Loucy (cell line): Measurements from ENCODE around the gene DEFB110.

Source experiments
- H2AFZ ChIP-seq: fragments of 200-600 bp; sonication (generic); 2 replicates; pipeline ENCODE4 v1.6.0; 2016; ENCODE audit warnings: antibody characterized with exemption, mild to moderate bottlenecking, low read length, moderate library complexity
- H3F3A ChIP-seq: fragments of 200-600 bp; 2 replicates; pipeline ENCODE4 v1.6.0; 2016; ENCODE audit warnings: antibody characterized with exemption, low read depth, mild to moderate bottlenecking
- H3K27me3 ChIP-seq: fragments of 200-600 bp; sonication (generic); 2 replicates; pipeline ENCODE4 v1.6.1; 2014; ENCODE audit warnings: low read length, mild to moderate bottlenecking; ENCODE audit not compliant: insufficient read depth, poor library complexity, severe bottlenecking
- H3K36me3 ChIP-seq: fragments of 200-600 bp; sonication (generic); 2 replicates; pipeline ENCODE4 v1.6.1; 2016; ENCODE audit warnings: low read length; ENCODE audit not compliant: insufficient read depth
- H3K4me1 ChIP-seq: fragments of 200-600 bp; sonication (generic); 2 replicates; pipeline ENCODE4 v1.5.1; 2014; ENCODE audit warnings: low read length, mild to moderate bottlenecking; ENCODE audit not compliant: insufficient read depth, poor library complexity, severe bottlenecking
- H3K4me2 ChIP-seq: fragments of 200-600 bp; sonication (generic); 2 replicates; pipeline ENCODE4 v1.6.0; 2014; ENCODE audit warnings: antibody characterized with exemption, low read length, low read depth, mild to moderate bottlenecking; ENCODE audit not compliant: poor library complexity, severe bottlenecking
- H3K4me3 ChIP-seq: fragments of 200-600 bp; sonication (generic); 2 replicates; pipeline ENCODE4 v1.5.1; 2014; ENCODE audit warnings: low read length, mild to moderate bottlenecking, mixed read lengths; ENCODE audit not compliant: poor library complexity, severe bottlenecking
- H3K79me2 ChIP-seq: fragments of 200-600 bp; sonication (generic); 2 replicates; pipeline ENCODE4 v1.6.1; 2014; ENCODE audit warnings: low read length; ENCODE audit not compliant: insufficient read depth
- H3K9ac ChIP-seq: fragments of 200-600 bp; sonication (generic); 2 replicates; pipeline ENCODE4 v1.6.0; 2014; ENCODE audit warnings: mild to moderate bottlenecking, low read depth, low read length, moderate library complexity; ENCODE audit not compliant: poor library complexity, severe bottlenecking
- H3K9me2 ChIP-seq: fragments of 200-600 bp; sonication (generic); replicated peaks from 2 replicates; pipeline ENCODE4 v1.6.1; 2016; ENCODE audit warnings: low read depth, low read length, mixed read lengths
- H3K9me3 ChIP-seq: fragments of 200-600 bp; sonication (generic); 2 replicates; pipeline ENCODE4 v1.6.1; 2014; ENCODE audit warnings: mild to moderate bottlenecking, antibody characterized with exemption, low read length, low read depth; ENCODE audit not compliant: insufficient read depth
- H4K20me1 ChIP-seq: fragments of 200-600 bp; sonication (generic); 2 replicates; pipeline ENCODE4 v1.6.0; 2014; ENCODE audit warnings: antibody characterized with exemption, low read length, mild to moderate bottlenecking; ENCODE audit not compliant: insufficient read depth, poor library complexity, severe bottlenecking
- CTCF ChIP-seq: fragments of 200-600 bp; sonication (generic); conservative IDR thresholded peaks from 2 replicates; pipeline ENCODE4 v1.5.1; 2014; ENCODE audit warnings: mild to moderate bottlenecking, antibody characterized with exemption, low read length
- EZH2phosphoT487 ChIP-seq: fragments of 200-600 bp; IDR thresholded peaks from 2 replicates; pipeline ENCODE4 v1.6.1; 2018; ENCODE audit warnings: antibody characterized with exemption, mild to moderate bottlenecking, moderate library complexity, borderline replicate concordance

DEFB110 gene

GRCh38 chr6:50021894-50022293 lies at the start of gene DEFB110:
Gene DEFB110 (minus strand): TSS chr6:50021994. CDS start chr6:50021935, 59 bp downstream.
- H3K4me1 ChIP-seq, result no peaks in the 10 kb centered on the region
- no peak within 1 kb of the TSS for H3K4me2 ChIP-seq
- no peak within 1 kb of the TSS for H3K4me3 ChIP-seq
- TF ChIP-seq CTCF (no peak), EZH2phosphoT487 (no peak)
- no peak within 1 kb of the TSS for H2AFZ ChIP-seq
- H3K79me2 ChIP-seq, result no peaks in the 10 kb centered on the region
- no peaks in the 10 kb centered on the region for H3K36me3 ChIP-seq
- no peak within 1 kb of the TSS for H3K9ac ChIP-seq
- no peaks in the 10 kb centered on the region for H3F3A ChIP-seq
- no peaks in the 10 kb centered on the region for H4K20me1 ChIP-seq
- no peaks in the 10 kb centered on the region for H3K9me2 ChIP-seq
- no peaks in the 10 kb centered on the region for H3K9me3 ChIP-seq
- no peaks in the 10 kb centered on the region for H3K27me3 ChIP-seq

- H3K79me2 ChIP-seq, result no peaks in the 10 kb centered on the region
- no peaks in the 10 kb centered on the region for H3K9me2 ChIP-seq
- H3K4me2 ChIP-seq, result no peak overlapping the region
- H3K27me3 ChIP-seq, result no peaks in the 10 kb centered on the region
- H3K9ac ChIP-seq, result no peak overlapping the region
- H3K36me3 ChIP-seq, result no peaks in the 10 kb centered on the region
- H3K4me3 ChIP-seq, result no peak overlapping the region
- H3F3A ChIP-seq, result no peaks in the 10 kb centered on the region
- no peaks in the 10 kb centered on the region for H3K9me3 ChIP-seq
- no peak overlapping the region for H2AFZ ChIP-seq
- no peak for TF ChIP-seq CTCF
- TF ChIP-seq EZH2phosphoT487, result no peak
- no peaks in the 10 kb centered on the region for H3K4me1 ChIP-seq
- H4K20me1 ChIP-seq, result no peaks in the 10 kb centered on the region
Observed at GRCh38 chr6:50070101-50070500, 48.3 kb upstream of the DEFB110 start.

GRCh38 chr6:50062051-50062450 lies 40.3 kb upstream of the DEFB110 start:
- no peaks in the 10 kb centered on the region for H3K27me3 ChIP-seq
- no peak overlapping the region for H2AFZ ChIP-seq
- H3K4me2 ChIP-seq, result no peak overlapping the region
- H3K9me3 ChIP-seq, result no peaks in the 10 kb centered on the region
- no peaks in the 10 kb centered on the region for H3K79me2 ChIP-seq
- no peaks in the 10 kb centered on the region for H3K4me1 ChIP-seq
- TF ChIP-seq EZH2phosphoT487, result no peak
- TF ChIP-seq CTCF, result peak; percentile 51
- no peak overlapping the region for H3K4me3 ChIP-seq
- no peaks in the 10 kb centered on the region for H4K20me1 ChIP-seq
- H3F3A ChIP-seq, result no peaks in the 10 kb centered on the region
- H3K9me2 ChIP-seq, result no peaks in the 10 kb centered on the region
- no peak overlapping the region for H3K9ac ChIP-seq
- H3K36me3 ChIP-seq, result no peaks in the 10 kb centered on the region
